SIG-M5 treated with dmso at 0.1 percent for 504 hours (cell line): Measurements from ENCODE around the gene LLGL1.
"Not testable (repeated sequence)": the region's sequence is repeated elsewhere in the genome, so short reads cannot be mapped to it uniquely, and the experiment has no call there.

ENCODE experiments used
- DNase-seq: peaks from one replicate; lab custom pipeline; 2025; ENCODE audit not compliant: unreplicated experiment; lab: John Stamatoyannopoulos, UW

The LLGL1 gene

DNA sequence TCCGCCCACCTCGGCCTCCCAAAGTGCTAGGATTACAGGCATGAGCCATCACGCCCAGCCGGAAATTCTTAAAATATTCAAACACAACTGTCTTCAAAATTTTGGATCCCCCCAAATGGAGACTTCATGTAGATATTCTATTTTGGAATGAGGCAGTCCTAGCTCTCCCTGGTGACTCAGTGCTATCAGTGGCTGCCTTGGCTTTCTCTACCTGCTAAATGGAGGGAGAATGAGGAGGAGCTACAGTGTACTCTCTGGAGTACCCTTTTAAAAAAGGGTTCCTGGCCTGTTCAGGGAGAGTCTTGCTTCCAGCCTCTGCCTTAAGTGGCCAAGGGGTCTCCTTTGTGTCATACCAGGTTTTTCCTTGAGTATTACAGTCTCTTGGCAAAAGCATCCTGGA, 31.0 kb upstream of the LLGL1 start:
- no peak for DNase-seq

DNA sequence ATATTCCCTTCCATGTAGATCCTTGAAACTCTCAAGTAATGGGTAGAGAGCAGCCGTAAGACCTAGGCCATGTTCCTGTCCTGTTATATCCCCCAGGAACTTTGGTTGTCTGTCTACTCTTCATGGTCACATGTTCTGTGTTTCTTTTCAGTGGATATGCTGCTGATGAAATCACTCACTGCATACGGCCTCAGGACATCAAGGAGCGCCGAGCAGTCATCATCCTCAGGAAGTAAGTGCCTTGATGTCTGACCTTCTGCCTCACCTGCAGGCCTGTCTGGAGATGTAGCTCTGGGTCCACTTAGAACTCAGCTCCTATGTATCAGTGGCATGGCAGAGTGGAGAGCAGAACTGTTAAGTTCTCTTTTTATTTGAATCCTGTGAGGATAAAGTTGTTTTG, 30.6 kb upstream of the LLGL1 start:
- DNase-seq: no peak

DNA sequence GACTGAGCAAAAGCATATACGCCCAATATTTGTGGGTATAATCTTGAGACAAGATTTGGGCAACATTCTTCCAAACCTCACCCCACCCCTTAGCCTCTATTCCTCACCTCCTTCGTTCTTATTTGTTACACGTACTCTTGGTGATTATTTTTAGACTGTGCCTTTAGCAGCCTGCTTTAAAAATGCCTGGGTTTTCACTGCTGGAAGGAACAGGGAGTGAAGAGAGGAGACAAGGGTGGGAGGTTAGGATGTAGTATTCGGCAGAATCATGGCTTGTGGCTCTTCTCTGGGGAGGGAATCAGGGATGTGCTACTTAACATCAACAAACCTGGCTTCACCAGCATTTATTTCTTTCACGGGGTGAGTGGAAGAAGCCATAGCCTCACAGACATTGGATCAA, 30.2 kb upstream of the LLGL1 start:
- DNase-seq: no peak

DNA sequence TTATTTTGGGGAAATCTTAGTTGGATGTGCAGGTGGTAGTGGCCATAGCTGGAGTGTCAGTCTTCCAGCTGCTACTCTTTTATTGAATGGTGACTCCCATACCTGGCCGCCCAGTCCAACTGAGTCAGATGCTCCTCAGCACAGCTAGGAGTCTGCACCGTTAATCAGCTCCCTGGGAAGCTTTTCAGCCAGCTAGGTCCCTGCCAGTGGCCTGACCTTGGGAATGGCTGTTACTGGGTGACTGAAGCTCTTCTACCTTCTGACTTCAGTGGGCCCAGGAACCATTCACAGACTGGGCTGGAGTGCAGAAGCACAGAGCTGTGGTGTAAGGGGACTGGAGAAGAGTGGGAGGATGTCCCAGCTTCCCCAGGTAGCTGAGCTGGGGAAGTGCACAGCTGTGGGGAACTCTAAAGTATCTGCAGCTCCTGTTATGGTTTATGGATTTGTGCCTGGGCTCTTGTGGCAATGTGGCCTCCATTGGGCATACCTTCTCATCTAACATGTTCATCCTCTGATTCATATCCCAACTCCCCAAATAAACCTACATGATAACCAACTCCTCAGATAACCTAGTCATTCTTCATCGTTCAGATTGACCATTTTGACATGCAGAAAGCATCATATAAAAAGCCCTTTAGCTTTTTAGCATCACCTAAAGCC, 27.8 kb upstream of the LLGL1 start:
- DNase-seq: no peak

DNA sequence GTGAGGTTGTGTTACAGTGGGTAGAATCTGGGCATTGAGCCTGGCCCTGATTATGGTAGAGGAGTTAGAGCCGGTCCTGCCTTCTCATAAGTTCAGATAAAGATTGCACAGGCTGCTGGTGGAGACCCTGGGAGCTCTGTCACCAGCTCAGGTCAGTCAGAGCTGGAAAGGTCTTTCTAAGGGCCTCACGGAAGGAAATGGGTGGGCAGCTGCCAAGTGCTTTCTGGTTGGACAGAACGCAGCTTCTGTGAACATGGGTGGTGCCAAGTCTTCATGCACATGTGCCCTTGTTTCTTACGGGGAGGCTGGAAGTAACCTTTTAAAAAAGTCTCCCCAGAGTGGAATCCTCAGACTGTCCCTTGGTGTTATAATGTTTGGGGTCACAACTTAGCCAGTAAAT, 26.9 kb upstream of the LLGL1 start:
- no peak for DNase-seq

DNA sequence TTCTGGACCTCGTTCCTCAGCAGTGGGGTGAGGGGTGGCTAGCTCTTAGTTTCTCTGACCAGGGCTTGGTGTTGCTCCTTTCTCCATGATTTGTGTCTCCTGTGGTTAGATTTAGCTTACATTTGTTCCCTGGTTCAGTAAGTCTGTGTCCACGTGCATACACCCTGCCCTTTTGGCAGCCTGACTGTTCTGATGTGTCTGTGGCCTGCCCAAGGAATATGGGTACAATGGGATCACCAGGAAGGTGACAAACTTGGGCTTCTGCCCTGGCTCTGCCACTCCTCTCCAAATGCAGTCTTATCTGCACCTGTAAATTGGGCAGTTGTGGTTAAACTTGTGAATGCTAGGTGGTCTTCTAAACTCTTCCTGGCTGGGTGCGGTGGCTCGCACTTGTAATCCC, 24.3 kb upstream of the LLGL1 start:
- no peak for DNase-seq

DNA sequence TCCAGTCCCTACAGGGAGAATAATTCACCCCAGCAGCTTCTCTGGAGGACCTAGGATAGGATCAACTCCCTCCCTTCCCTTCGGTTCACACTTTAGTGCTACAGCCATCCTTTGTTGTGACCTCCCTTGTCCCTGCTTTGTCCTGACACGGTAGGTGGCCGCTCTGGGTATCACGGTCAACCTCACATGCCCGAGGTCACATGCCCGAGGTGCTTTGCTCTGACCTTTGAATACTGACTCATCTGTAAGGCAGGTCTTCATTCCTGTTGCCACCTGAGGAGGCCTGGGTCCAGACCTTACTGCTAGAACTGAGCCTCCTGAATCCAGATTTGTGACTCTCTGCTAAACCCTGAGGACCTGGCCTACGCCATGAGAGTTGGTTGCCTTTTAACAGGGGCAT, 22.1 kb upstream of the LLGL1 start:
- DNase-seq: no peak

DNA sequence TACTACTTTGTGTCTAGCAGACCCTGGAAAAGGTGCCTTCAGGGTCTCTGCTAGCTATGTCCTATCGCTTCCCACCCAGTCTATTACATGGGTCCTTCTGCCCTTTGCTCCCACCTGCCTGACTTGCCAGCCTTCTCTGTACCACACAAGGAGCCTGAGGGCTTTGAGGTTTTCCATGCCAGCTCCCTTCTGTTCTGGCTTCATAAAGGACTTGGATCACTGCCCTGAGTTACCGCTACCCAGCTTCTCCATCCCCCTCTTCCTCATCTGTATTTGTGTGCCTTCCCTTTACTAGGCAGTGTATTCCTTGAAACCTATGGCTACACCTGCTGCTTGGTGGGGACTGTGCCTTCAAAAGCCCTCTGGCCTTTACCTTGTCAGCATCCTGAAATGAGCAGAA, 19.6 kb upstream of the LLGL1 start:
- DNase-seq: no peak

DNA sequence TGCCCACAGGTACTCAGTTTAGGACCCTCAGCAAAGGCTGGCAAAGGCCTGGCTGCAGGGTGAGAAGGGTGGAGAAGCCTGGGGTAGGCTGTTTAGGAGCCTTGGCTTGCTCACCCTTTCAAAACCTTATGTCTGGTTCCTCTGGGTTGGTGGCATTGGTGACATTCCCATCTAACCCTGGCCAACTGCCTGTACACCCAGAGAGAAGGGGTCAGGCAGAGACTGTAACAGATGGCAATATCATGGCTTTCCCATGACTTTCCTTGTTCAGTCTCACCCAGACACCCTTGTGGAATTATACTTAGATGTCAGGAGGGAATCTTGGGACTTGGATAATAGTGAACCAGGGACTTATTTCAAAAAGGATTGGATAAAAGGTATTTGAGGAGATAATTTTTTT, 18.5 kb upstream of the LLGL1 start:
- DNase-seq: no peak

DNA sequence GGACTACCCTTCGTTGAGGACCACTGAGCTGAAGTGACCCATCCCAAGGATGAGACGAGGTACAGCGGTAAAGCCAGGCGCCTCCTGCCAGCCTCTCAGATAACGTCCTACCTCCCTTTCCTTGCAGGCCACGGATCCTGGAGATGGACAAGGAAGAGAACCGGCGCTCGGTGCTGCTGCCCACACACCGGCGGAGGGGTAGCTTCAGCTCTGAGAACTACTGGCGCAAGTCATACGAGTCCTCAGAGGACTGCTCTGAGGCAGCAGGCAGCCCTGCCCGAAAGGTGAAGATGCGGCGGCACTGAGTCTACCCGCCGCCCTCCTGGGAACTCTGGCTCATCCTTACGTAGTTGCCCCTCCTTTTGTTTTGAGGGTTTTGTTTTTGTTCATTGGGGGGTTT, 17.3 kb upstream of the LLGL1 start:
- no peak for DNase-seq

DNA sequence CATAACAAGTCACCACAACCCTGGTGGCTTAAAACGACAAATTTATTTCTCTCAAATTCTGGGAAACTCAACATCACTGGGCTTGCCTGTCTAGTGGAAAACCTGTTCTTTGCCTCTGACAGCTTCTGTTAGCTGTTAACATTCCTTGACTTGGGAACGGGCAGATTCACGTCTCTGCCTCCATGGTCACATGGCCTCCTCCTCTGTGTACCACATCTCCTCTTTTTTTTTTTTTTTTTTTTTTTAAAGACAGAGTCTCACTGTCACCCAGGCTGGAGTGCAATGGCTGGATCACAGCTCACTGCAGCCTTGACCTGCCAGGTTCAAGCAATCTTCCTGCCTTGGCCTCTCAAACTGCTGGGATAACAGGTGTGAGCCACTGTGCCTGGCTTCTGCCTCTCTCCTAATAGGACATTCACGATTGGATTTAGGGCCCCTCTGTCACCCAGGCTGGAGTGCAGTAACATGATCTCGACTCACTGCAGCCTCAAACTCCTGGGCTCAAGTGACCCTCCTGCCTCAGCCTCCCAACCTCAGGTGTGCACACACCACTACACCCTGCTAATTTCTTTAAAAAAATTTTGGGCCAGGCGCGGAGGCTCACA, 11.7 kb upstream of the LLGL1 start:
- no peak for DNase-seq

DNA sequence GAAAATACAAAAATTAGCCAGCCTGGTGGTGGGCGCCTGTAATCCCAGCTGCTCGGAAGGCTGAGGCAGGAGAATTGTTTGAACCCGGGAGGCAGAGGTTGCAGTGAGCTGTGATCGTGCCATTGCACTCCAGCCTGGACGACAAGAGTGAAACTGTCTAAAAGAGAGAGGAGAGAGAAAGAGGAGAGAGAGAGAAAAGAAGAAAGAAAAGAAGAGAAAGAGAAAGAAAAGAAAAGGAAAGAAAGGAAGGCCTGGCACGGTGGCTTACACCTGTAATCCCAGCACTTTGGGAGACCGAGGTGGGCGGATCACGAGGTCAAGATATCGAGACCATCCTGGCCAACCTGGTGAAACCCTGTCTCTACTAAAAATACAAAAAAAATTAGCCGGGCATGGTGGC, 8.5 kb upstream of the LLGL1 start:
- not testable (repeated sequence) for DNase-seq

DNA sequence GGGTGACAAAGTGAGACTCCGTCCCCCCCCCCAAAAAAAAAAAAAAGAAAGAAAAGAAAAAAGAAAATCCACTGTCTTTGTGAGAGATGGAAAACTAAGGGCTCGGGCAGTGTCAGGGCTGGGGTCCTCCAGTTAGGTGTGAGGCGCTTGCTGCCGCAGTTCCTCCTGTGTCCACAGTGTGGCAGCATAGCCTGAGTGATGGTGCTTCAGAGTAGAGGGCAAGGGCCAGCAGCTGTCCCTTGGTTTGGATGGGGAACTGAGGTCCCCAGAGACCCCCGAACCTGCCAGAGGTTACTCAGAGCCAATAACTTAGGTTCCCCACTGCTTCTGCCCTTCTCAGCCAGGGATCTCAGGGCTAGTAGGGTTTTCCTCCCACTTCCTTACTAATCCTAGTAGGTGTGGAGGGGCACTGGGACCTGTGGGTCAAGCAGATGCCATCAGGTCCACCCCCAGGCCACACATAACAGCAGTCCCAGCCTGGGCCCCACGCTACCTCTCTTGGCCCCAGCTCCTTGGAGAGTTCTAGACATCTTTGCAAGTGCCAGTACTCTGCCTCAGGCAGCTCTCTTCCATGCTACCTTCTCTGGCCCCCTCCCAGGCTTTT, 7.9 kb upstream of the LLGL1 start:
- peak; percentile 21 for DNase-seq

DNA sequence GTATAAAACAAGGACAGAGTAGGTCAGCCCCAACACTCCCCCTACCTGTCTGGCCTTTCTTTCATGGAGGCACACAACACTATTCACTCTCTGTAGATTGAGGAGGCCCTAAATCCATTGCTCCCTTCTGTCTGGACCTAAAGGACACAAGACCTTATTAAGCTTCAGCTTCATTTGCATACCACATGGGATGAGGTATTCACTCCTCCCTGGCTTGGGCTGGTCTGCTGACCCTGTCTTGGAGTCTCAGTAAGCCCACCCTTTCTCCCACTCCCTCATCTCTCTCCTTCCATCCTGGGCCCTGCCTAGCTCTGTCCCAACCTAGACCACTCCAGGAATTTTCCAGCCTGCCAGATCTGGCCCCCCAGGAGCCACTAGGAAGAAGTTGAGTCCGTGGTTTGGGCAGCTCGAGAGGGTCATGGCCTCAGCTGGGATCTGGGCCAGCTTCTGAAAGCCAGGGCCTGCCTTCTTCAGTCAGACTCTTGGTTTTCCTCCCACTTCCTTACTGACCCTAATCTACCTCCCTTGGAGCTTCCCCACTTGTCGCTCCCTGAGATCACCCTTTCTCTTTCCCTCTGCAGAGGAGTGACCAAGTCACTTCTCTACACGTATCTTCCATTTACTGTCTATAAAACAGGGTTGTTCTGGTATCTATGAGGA, 6.5 kb upstream of the LLGL1 start:
- DNase-seq: no peak

DNA sequence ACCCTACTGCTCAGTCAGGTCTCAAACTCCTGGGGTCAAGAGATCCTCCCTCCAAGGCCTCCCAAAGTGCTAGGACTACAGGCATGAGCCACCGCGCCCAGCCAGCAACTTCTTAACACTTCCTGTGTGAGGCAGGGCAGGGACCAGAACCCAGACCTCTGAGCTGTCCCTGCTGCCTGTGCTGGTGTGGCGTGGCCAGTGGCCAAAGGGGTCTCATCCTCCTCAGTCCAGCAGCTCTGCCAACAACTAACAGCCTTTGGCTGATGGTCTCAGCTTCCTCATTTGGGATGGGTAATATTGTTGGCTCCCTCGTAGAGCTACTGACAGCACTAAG, 1.4 kb upstream of the LLGL1 start:
- no peak for DNase-seq

DNA sequence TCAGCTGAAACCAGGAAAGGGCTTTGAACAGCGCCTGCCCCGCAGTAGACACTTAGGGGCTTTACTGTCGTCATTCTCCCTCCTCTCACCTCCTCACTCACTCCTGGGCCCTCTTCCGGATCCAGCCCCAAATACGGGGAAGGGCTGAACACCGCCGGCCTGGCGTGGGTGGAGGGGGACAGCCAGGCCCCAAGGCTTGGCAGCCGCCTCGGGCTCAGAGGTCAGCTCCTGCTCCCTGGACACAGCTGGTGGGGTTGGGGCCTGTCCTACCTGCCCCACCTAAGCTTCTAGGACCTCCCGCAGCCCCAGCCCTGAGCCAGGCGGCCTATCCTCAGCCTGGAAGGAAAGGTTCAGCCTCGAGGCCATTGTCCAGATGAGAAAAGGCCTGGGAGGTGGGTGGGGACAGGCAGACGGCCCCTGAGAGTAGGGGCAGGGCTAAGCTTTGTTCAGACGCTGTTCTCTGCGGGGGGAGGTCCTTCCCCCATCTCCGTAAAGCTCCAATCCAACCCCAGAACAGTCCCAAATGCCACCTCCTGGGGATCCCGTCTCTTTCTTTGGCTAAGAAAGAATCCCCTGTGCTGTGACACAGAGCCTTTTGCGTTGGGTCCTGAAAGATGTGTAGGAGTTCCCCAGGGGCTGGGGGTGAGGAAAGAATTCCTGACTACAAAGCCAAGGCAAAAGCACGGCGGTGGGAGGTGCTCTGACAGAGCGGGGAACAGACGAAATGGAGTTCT, 881 bp upstream of the LLGL1 start:
- no peak for DNase-seq

DNA sequence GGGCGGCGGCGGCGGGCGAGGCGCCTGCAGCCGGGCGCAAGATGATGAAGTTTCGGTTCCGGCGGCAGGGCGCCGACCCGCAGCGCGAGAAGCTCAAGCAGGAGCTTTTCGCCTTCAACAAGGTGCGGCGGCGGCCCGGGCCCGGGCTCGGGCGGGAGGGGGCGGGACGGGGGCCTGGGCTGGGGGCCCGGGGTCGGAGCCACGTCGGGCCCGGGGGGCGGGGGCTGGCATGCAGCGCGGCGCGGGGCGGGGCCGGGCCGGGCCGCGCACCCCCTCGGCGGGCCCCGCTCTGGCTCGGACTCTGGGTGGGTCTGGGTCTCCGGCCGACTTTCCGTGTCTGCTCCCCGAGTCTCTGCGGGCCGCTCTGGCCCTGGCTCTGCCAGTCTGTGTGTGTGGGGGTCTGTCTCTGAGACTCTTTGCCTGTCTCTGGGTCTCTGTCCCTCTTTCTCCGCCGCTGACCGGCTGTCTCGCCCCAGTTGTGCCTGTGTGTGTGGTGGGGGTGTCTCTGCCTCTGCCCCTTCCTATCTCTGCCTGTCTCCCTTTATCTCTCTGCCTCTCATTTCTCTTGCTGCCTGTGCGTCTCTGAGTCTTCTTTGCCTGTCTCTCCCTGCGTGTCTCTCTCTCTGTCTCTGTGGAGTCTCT, 328 bp downstream of the LLGL1 start:
- DNase-seq: no peak

DNA sequence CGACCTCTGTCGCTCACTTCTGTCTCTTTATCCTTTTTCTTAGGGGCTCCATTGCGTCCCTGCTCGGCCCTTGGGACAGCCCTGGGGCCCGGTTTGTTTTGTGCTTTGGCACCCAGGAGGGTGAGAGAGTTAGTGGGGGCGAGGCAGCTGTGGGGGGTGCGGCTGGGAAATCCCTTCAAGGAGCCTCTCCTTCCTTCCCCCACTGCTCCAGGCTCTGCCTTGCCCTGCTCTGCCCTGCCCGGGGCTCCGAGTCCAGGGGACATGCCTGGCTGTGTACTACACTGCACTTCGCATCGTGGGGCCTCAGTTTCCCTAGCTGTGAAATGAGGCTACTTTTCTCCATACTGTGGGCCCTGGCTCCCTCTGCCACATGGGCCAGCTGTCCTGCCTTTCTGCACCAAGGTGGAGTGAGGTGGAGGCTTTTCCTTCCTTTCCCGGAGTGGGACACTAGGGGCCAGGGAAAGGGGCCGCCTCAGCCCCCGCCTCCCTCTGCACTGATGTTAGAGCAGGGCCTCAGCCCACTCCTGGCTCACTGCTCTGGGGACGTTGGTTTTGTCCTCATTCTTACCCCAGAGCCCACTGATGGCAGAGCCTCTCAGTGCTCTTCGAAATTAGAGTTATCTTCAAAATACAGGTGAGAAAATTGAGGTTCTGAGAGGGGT, 980 bp downstream of the LLGL1 start:
- DNase-seq: no peak

DNA sequence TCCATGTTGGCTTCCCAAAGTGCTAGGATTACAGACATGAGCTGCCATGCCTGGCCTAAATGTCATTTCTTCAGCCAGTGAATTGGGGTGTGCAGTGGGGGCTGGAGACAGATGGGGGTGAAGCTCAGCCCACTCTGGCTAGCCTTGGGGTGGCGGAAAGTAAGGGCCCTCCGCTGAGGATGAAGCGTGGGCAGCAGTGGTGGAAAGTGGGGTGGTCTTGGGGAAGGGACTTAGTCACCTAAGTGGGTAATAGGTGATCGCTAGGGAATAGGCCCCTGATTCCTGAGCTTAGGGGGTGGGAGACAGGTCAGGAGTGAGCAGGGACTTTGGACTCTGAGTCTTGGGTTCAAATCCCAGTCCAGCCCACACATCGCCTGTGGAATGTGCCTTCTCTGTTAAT, 2.2 kb downstream of the LLGL1 start:
- DNase-seq: no peak

DNA sequence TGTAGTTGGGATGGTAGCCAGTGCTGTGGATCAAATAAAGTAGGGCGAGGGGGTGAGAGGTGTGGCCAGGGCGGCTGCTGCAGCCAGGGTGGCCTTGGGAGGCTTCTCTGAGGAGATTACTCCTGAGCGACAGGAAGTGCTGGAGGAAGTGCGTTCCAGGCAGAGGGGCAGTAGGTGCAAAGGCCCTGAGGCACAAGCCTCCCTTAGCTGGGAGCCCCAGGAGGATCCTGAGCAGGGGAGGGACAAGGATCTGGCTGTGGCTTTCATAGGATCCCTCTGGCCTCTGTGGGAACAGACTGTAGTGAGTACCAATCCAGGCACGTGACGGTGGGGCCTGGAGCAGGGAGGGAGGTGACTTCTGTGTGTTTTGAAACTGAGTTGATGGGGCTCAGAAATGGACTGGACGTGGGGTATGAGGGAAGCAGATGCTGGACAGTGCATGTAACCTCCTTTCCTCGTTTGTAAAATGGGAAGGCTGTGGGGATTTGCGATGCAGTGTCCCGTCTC, 2.8 kb downstream of the LLGL1 start:
- no peak for DNase-seq

DNA sequence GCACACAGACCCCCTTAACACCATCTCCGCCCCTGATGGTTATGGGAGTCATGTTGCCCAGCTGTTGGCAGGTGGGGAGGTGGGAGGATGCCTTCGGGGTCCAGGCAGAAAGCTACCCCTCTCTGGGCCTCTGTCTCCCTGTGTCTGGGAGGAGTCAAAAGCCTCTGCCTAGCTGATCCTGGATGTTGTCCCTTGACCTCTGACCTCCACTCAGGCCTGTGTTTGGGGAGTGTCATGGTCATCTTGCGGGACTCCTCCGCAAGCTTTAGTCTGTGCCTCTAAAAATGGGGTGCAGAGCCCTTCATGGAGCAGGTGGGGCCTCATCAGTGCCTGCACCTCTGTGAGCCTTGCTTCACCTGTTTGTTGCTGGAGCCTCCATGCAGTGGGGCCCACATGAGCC, 3.8 kb downstream of the LLGL1 start:
- no peak for DNase-seq
